Astrocyte (in vitro differentiated cells and primary cell): ENCODE measurements around the gene TMEM269.

Source experiments
- EZH2 ChIP-seq: IDR thresholded peaks from 2 replicates; pipeline ENCODE4 v1.6.1; 2012; ENCODE audit warnings: mild to moderate bottlenecking, low read length, inconsistent platforms; ENCODE audit not compliant: insufficient read depth
- TF ChIP-seq, protein P1 (sequence below): IDR thresholded peaks from 2 replicates; pipeline ENCODE4 v1.5.1; 2011; ENCODE audit warnings: low read depth, mild to moderate bottlenecking, inconsistent platforms, low read length, moderate library complexity; ENCODE audit not compliant: insufficient read depth

DNA sequence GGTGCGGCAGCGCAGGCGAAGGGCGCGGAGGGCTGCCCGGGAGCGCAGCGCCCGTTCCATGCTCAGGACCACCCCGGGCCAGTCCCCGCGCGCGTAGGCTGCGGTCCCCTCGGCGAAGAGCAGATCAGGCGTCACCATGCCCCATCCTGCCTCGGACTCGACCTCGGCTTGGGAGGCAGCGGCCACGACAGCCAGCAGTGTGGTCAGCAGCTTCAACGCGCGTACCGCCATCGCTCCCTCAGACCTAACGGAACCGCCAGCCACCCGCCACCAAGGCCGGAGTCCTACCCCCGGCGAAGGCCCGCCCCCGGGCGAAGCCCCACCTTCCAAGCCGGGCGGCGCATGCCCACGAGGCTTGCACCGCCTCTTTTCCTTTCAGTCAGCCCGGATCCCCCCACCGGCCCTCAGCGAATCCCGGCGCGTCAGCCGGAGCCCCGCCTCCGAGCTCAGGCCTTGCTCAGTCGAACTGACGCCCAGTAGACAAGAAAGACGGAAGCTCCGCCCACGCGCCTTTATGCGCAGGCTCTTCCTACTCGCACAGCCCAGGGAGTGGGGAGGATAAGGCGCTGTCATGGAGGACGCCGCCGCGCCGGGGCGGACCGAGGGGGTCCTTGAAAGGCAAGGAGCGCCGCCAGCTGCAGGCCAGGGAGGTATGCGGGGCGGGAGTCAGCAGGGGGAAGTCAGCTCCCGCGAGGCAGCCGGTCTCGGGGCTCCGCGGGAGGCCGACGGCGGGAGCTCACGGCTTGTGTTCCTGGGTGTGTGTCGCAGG is 17.9 kb upstream of the TMEM269 start, which contains the start of the genes C1orf50 and P3H1:
- TF ChIP-seq, protein P1, sequence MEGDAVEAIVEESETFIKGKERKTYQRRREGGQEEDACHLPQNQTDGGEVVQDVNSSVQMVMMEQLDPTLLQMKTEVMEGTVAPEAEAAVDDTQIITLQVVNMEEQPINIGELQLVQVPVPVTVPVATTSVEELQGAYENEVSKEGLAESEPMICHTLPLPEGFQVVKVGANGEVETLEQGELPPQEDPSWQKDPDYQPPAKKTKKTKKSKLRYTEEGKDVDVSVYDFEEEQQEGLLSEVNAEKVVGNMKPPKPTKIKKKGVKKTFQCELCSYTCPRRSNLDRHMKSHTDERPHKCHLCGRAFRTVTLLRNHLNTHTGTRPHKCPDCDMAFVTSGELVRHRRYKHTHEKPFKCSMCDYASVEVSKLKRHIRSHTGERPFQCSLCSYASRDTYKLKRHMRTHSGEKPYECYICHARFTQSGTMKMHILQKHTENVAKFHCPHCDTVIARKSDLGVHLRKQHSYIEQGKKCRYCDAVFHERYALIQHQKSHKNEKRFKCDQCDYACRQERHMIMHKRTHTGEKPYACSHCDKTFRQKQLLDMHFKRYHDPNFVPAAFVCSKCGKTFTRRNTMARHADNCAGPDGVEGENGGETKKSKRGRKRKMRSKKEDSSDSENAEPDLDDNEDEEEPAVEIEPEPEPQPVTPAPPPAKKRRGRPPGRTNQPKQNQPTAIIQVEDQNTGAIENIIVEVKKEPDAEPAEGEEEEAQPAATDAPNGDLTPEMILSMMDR, result no peak
- TF ChIP-seq EZH2, result no peak
